WTC11 (cell line): Measurements from ENCODE around the gene C19orf44. TPM values are rescaled to one million over a fixed set of nuclear protein-coding genes. Genes with fewer than 3 reads are reported as not detected.

Source experiments
- ATAC-seq: fragments of 200-7000 bp; cut with Tn5 transposase; 2 replicates; pipeline ENCODE4 v1.10.0; 2021; ENCODE audit warnings: mild to moderate bottlenecking, moderate library complexity
- CTCF ChIA-PET: fragments of 300-600 bp; sonication (Branson Sonifier 250); formaldehyde crosslinking; loops from one replicate; lab custom pipeline; 2021; ENCODE audit warnings: antibody characterized with exemption; lab: Charles Lee
- POLR2A ChIA-PET: fragments of 350-600 bp; sonication (Branson Sonifier 250); formaldehyde crosslinking; loops from one replicate; lab custom pipeline; 2021; ENCODE audit warnings: antibody characterized with exemption; lab: Charles Lee
- DNase-seq: peaks from one replicate; pipeline ENCODE4 v3.0.0; 2021; ENCODE audit warnings: low spot score
- H3K27ac Mint-ChIP-seq: 2 replicates; pipeline ENCODE4 v1.8.0; 2021; ENCODE audit warnings: mixed read lengths
- H3K27me3 Mint-ChIP-seq: 2 replicates; pipeline ENCODE4 v1.8.0; 2021; ENCODE audit warnings: low read depth, mild to moderate bottlenecking, moderate library complexity, mixed read lengths
- H3K36me3 Mint-ChIP-seq: 2 replicates; pipeline ENCODE4 v1.8.0; 2021; ENCODE audit warnings: mixed read lengths
- H3K4me1 Mint-ChIP-seq: 2 replicates; pipeline ENCODE4 v1.8.0; 2022; ENCODE audit warnings: mixed read lengths
- H3K4me3 Mint-ChIP-seq: 2 replicates; pipeline ENCODE4 v1.8.0; 2021; ENCODE audit warnings: mild to moderate bottlenecking, moderate library complexity, mixed read lengths
- H3K9me3 Mint-ChIP-seq: 2 replicates; pipeline ENCODE4 v1.8.0; 2021; ENCODE audit warnings: mixed read lengths
- CBFB ChIP-seq: sonication (generic); formaldehyde crosslinking; IDR thresholded peaks from 2 replicates; pipeline ENCODE4 v1.8.1; 2022; ENCODE audit warnings: mild to moderate bottlenecking, low read depth, missing genetic modification reagents
- FOXP1 ChIP-seq: sonication (generic); formaldehyde crosslinking; IDR thresholded peaks from 2 replicates; pipeline ENCODE4 v1.8.0; 2022; ENCODE audit warnings: missing genetic modification reagents, mild to moderate bottlenecking, moderate library complexity, borderline replicate concordance
- GABPB1 ChIP-seq: sonication (generic); formaldehyde crosslinking; IDR thresholded peaks from 2 replicates; pipeline ENCODE4 v1.8.1; 2023; ENCODE audit warnings: mild to moderate bottlenecking, missing genetic modification reagents
- GTF2I ChIP-seq: fragments of 250-450 bp; sonication (Bioruptor Pico); conservative IDR thresholded peaks from 2 replicates; pipeline ENCODE4 v1.4.0; 2021; ENCODE audit warnings: mild to moderate bottlenecking
- HMGA2 ChIP-seq: fragments of 250-450 bp; sonication (Bioruptor Pico); IDR thresholded peaks from 2 replicates; pipeline ENCODE4 v1.4.0; 2021; ENCODE audit warnings: mild to moderate bottlenecking, moderate library complexity
- IRF2 ChIP-seq: sonication (generic); formaldehyde crosslinking; IDR thresholded peaks from 2 replicates; pipeline ENCODE4 v1.8.0; 2022; ENCODE audit warnings: low read depth, missing genetic modification reagents, borderline replicate concordance
- JAZF1 ChIP-seq: fragments of 250-450 bp; sonication (Bioruptor Pico); IDR thresholded peaks from 2 replicates; pipeline ENCODE4 v1.9.0; 2021; ENCODE audit warnings: moderate library complexity, mild to moderate bottlenecking, inconsistent platforms
- JUN ChIP-seq: sonication (generic); formaldehyde crosslinking; IDR thresholded peaks from 2 replicates; pipeline ENCODE4 v1.8.0; 2023; ENCODE audit warnings: mild to moderate bottlenecking, missing genetic modification reagents
- KAT7 ChIP-seq: sonication (generic); formaldehyde crosslinking; IDR thresholded peaks from 2 replicates; pipeline ENCODE4 v1.8.1; 2023; ENCODE audit warnings: missing genetic modification reagents, mild to moderate bottlenecking, borderline replicate concordance
- NR1H2 ChIP-seq: sonication (generic); formaldehyde crosslinking; IDR thresholded peaks from 2 replicates; pipeline ENCODE4 v1.9.0; 2021; ENCODE audit warnings: mild to moderate bottlenecking, moderate library complexity, missing genetic modification reagents
- PRRX2 ChIP-seq: fragments of 250-450 bp; sonication (Bioruptor Pico); IDR thresholded peaks from 2 replicates; pipeline ENCODE4 v1.8.0; 2021; ENCODE audit warnings: mild to moderate bottlenecking
- SP1 ChIP-seq: sonication (generic); formaldehyde crosslinking; conservative IDR thresholded peaks from 2 replicates; pipeline ENCODE4 v1.8.1; 2022; ENCODE audit warnings: missing genetic modification reagents
- ZNF121 ChIP-seq: sonication (generic); formaldehyde crosslinking; IDR thresholded peaks from 2 replicates; pipeline ENCODE4 v1.8.0; 2023; ENCODE audit warnings: missing genetic modification reagents
- ZNF219 ChIP-seq: sonication (generic); formaldehyde crosslinking; IDR thresholded peaks from 2 replicates; pipeline ENCODE4 v1.8.0; 2023; ENCODE audit warnings: missing genetic modification reagents, mild to moderate bottlenecking, borderline replicate concordance
- ZNF423 ChIP-seq: fragments of 250-450 bp; sonication (Bioruptor Pico); IDR thresholded peaks from 2 replicates; pipeline ENCODE4 v2.1.2; 2022; ENCODE audit warnings: mild to moderate bottlenecking, moderate library complexity
- total RNA-seq: library from RNA; stranded (reverse); gene quantifications from 3 replicates; pipeline ENCODE4 v1.2.3, GENCODE V29; 2021
- TF ChIP-seq, protein P1 (sequence below): sonication (generic); formaldehyde crosslinking; IDR thresholded peaks from 2 replicates; pipeline ENCODE4 v1.8.1; 2022; ENCODE audit warnings: low read depth, missing genetic modification reagents, borderline replicate concordance
- TF ChIP-seq, protein P2 (sequence below): sonication (generic); formaldehyde crosslinking; IDR thresholded peaks from 2 replicates; pipeline ENCODE4 v1.8.0; 2022; ENCODE audit warnings: mild to moderate bottlenecking, missing genetic modification reagents
- TF ChIP-seq, protein P3 (sequence below): sonication (generic); formaldehyde crosslinking; IDR thresholded peaks from 2 replicates; pipeline ENCODE4 v1.8.1; 2023; ENCODE audit warnings: mild to moderate bottlenecking, missing genetic modification reagents
- TF ChIP-seq, protein P4 (sequence below): fragments of 250-450 bp; sonication (Bioruptor Pico); IDR thresholded peaks from 2 replicates; pipeline ENCODE4 v1.9.0; 2021; ENCODE audit warnings: mild to moderate bottlenecking
- TF ChIP-seq, protein P5 (sequence below): sonication (generic); formaldehyde crosslinking; IDR thresholded peaks from 2 replicates; pipeline ENCODE4 v1.8.1; 2023; ENCODE audit warnings: mild to moderate bottlenecking, missing genetic modification reagents, moderate library complexity
- TF ChIP-seq, protein P6 (sequence below): fragments of 200-600 bp; IDR thresholded peaks from 2 replicates; pipeline ENCODE4 v1.8.0; 2022; ENCODE audit warnings: antibody characterized with exemption
- TF ChIP-seq, protein P7 (sequence below): fragments of 250-450 bp; sonication (Bioruptor Pico); IDR thresholded peaks from 2 replicates; pipeline ENCODE4 v1.9.0; 2021; ENCODE audit warnings: mild to moderate bottlenecking
- TF ChIP-seq, protein P8 (sequence below): sonication (generic); formaldehyde crosslinking; IDR thresholded peaks from 2 replicates; pipeline ENCODE4 v1.8.1; 2022; ENCODE audit warnings: mild to moderate bottlenecking, missing genetic modification reagents, moderate library complexity, borderline replicate concordance

The C19orf44 gene
- total RNA-seq, 1 experiment from 2014 or later: 4.1 TPM

DNA sequence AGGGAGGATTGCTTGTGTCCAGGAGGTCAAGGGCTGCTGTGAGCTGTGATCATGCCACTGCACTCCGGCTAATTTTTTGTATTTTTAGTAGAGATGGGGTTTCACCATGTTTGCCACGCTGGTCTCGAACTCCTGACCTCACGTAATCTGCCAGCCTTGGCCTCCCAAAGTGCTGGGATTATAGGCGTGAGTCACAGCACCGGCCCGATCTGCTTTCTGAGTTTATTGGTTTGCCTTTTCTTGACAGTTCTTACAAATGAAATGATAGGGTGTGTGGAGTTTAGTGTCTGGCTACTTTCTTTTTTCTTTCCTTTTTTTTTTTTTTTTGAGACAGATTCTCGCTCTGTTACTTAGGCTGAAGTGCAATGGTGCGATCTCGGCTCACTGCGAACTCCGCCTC, 848 bp downstream of the C19orf44 start (continued):
- TF ChIP-seq ZNF219 (CRISPR knock-in tag) (no peak), HMGA2 (no peak), IRF2 (CRISPR knock-in tag) (no peak), SP1 (CRISPR knock-in tag) (no peak)
- TF ChIP-seq, protein P1, sequence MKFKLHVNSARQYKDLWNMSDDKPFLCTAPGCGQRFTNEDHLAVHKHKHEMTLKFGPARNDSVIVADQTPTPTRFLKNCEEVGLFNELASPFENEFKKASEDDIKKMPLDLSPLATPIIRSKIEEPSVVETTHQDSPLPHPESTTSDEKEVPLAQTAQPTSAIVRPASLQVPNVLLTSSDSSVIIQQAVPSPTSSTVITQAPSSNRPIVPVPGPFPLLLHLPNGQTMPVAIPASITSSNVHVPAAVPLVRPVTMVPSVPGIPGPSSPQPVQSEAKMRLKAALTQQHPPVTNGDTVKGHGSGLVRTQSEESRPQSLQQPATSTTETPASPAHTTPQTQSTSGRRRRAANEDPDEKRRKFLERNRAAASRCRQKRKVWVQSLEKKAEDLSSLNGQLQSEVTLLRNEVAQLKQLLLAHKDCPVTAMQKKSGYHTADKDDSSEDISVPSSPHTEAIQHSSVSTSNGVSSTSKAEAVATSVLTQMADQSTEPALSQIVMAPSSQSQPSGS (CRISPR knock-in tag): no peak
- TF ChIP-seq, protein P2, sequence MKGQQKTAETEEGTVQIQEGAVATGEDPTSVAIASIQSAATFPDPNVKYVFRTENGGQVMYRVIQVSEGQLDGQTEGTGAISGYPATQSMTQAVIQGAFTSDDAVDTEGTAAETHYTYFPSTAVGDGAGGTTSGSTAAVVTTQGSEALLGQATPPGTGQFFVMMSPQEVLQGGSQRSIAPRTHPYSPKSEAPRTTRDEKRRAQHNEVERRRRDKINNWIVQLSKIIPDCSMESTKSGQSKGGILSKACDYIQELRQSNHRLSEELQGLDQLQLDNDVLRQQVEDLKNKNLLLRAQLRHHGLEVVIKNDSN: no peak
- TF ChIP-seq, protein P3, sequence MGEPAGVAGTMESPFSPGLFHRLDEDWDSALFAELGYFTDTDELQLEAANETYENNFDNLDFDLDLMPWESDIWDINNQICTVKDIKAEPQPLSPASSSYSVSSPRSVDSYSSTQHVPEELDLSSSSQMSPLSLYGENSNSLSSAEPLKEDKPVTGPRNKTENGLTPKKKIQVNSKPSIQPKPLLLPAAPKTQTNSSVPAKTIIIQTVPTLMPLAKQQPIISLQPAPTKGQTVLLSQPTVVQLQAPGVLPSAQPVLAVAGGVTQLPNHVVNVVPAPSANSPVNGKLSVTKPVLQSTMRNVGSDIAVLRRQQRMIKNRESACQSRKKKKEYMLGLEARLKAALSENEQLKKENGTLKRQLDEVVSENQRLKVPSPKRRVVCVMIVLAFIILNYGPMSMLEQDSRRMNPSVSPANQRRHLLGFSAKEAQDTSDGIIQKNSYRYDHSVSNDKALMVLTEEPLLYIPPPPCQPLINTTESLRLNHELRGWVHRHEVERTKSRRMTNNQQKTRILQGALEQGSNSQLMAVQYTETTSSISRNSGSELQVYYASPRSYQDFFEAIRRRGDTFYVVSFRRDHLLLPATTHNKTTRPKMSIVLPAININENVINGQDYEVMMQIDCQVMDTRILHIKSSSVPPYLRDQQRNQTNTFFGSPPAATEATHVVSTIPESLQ: no peak
- TF ChIP-seq, all 79 proteins: peak for 0

DNA sequence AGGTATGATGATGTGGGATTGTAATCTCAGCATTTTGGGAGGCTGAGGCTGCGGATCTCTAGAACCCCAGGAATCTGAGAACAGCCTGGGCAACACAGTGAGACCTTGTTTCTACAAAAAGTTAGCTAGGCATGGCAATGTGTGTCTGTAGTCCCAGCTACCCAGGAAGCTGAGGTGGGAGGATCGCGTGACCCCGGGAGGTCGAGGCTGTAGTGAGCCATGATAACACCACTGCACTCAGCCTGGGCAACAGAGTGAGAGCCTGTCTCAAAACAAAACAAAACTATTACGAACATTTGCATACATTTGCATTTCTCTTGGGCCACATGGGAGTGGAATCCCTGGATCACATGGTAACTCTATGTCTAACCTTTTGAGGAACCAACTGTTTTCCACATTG, 1.6 kb downstream of the C19orf44 start:
- ATAC-seq (no peak), DNase-seq (no peak)
- ChIA-PET POLR2A (no interaction called here), CTCF (interaction anchor here (0.9 kb wide), 1 partner anchor 17 kb away, joined by 3 read pairs; no protein-coding TSS in a partner anchor)
- Mint-ChIP-seq H3K4me3 (peak overlapping the region; percentile 91), H3K4me1 (peaks cover 11% of the 10 kb centered on the region), H3K27ac (peak overlapping the region; percentile 68; the same call in 1 of the 2 replicates), H3K36me3 (peaks cover 4% of the 10 kb centered on the region), H3K9me3 (no peaks in the 10 kb centered on the region)
- TF ChIP-seq ZNF121 (CRISPR knock-in tag) (0 out of 2 replicates have a peak, but pooled peaks have one; percentile 2), JUN (CRISPR knock-in tag) (no peak), FOXP1 (no peak), IRF2 (CRISPR knock-in tag) (no peak)
- TF ChIP-seq, all 79 proteins: peak for 1
- no peaks in the 10 kb centered on the region for H3K27me3 Mint-ChIP-seq

DNA sequence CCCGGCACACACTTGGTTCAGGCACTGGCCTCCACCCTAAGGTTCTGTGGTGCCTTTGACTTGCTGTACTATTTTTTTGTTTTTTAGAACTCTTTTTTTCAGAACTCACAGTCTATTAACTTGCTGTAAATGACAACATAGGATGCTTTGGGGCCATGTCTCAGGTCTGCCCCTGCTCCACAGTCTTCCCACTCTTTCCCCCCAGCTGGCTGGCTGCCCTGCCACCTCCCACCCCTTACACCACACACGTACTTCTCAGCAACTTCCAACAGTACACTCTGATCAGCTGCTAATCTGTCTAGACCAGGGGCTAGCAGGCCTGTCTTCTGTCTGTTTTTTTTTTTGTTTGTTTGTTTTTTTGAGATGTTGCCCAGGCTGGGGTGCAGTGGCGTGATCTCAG, 8.1 kb downstream of the C19orf44 start:
- no peaks in the 10 kb centered on the region for H3K9me3 Mint-ChIP-seq
- CTCF ChIA-PET: no interaction called here
- DNase-seq: no peak
- H3K4me1 Mint-ChIP-seq: no peaks in the 10 kb centered on the region
- H3K4me3 Mint-ChIP-seq: no peak overlapping the region
- H3K36me3 Mint-ChIP-seq: peaks cover 9% of the 10 kb centered on the region
- no peaks in the 10 kb centered on the region for H3K27me3 Mint-ChIP-seq
- no peak overlapping the region for H3K27ac Mint-ChIP-seq
- POLR2A ChIA-PET: interaction anchor here (0.6 to 0.7 kb wide), 2 partner anchors 9 to 171 kb away, joined by 3 to 4 read pairs; no protein-coding TSS in a partner anchor
- no peak for ATAC-seq
- TF ChIP-seq ZNF423 (CRISPR knock-in tag) (no peak), PRRX2 (CRISPR knock-in tag) (no peak), KAT7 (CRISPR knock-in tag) (no peak), CBFB (CRISPR knock-in tag) (no peak), NR1H2 (CRISPR knock-in tag) (no peak), JAZF1 (no peak), GTF2I (no peak), GABPB1 (CRISPR knock-in tag) (no peak)
- TF ChIP-seq, protein P4, sequence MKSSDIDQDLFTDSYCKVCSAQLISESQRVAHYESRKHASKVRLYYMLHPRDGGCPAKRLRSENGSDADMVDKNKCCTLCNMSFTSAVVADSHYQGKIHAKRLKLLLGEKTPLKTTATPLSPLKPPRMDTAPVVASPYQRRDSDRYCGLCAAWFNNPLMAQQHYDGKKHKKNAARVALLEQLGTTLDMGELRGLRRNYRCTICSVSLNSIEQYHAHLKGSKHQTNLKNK: no peak
- TF ChIP-seq, protein P5, sequence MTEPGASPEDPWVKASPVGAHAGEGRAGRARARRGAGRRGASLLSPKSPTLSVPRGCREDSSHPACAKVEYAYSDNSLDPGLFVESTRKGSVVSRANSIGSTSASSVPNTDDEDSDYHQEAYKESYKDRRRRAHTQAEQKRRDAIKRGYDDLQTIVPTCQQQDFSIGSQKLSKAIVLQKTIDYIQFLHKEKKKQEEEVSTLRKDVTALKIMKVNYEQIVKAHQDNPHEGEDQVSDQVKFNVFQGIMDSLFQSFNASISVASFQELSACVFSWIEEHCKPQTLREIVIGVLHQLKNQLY: no peak
- TF ChIP-seq, protein P6, sequence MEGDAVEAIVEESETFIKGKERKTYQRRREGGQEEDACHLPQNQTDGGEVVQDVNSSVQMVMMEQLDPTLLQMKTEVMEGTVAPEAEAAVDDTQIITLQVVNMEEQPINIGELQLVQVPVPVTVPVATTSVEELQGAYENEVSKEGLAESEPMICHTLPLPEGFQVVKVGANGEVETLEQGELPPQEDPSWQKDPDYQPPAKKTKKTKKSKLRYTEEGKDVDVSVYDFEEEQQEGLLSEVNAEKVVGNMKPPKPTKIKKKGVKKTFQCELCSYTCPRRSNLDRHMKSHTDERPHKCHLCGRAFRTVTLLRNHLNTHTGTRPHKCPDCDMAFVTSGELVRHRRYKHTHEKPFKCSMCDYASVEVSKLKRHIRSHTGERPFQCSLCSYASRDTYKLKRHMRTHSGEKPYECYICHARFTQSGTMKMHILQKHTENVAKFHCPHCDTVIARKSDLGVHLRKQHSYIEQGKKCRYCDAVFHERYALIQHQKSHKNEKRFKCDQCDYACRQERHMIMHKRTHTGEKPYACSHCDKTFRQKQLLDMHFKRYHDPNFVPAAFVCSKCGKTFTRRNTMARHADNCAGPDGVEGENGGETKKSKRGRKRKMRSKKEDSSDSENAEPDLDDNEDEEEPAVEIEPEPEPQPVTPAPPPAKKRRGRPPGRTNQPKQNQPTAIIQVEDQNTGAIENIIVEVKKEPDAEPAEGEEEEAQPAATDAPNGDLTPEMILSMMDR: no peak
- TF ChIP-seq, protein P7, sequence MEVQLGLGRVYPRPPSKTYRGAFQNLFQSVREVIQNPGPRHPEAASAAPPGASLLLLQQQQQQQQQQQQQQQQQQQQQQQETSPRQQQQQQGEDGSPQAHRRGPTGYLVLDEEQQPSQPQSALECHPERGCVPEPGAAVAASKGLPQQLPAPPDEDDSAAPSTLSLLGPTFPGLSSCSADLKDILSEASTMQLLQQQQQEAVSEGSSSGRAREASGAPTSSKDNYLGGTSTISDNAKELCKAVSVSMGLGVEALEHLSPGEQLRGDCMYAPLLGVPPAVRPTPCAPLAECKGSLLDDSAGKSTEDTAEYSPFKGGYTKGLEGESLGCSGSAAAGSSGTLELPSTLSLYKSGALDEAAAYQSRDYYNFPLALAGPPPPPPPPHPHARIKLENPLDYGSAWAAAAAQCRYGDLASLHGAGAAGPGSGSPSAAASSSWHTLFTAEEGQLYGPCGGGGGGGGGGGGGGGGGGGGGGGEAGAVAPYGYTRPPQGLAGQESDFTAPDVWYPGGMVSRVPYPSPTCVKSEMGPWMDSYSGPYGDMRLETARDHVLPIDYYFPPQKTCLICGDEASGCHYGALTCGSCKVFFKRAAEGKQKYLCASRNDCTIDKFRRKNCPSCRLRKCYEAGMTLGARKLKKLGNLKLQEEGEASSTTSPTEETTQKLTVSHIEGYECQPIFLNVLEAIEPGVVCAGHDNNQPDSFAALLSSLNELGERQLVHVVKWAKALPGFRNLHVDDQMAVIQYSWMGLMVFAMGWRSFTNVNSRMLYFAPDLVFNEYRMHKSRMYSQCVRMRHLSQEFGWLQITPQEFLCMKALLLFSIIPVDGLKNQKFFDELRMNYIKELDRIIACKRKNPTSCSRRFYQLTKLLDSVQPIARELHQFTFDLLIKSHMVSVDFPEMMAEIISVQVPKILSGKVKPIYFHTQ (CRISPR knock-in tag): no peak
- TF ChIP-seq, protein P8, sequence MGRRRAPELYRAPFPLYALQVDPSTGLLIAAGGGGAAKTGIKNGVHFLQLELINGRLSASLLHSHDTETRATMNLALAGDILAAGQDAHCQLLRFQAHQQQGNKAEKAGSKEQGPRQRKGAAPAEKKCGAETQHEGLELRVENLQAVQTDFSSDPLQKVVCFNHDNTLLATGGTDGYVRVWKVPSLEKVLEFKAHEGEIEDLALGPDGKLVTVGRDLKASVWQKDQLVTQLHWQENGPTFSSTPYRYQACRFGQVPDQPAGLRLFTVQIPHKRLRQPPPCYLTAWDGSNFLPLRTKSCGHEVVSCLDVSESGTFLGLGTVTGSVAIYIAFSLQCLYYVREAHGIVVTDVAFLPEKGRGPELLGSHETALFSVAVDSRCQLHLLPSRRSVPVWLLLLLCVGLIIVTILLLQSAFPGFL (CRISPR knock-in tag): no peak
